ENCODE data around the gene DMD. TPM values are rescaled to one million over a fixed set of nuclear protein-coding genes. Genes with fewer than 3 reads are reported as not detected.
A peak's percentile ranks its signal among the peaks of the same experiment; 100 is the strongest.

Gene DMD
- total RNA-seq, 1 donor from 2014 or later: 22.2 TPM

GRCh38 chrX:31633349-31633748 is 1578.0 kb downstream of the DMD start:
- Histone ChIP-seq H3K27me3 (ENCODE audit: insufficient read depth, low read length) (no peaks in the 10 kb centered on the region), H3K79me2 (ENCODE audit: insufficient read depth, low read length) (no peaks in the 10 kb centered on the region), H3K4me3 (ENCODE audit: insufficient read depth, low read depth, low read length) (no peak overlapping the region), H3K36me3 (ENCODE audit: insufficient read depth, low read length) (no peaks in the 10 kb centered on the region), H3K9ac (ENCODE audit: low read length) (no peak overlapping the region), H4K20me1 (ENCODE audit: insufficient read depth, low read length) (no peaks in the 10 kb centered on the region), H3K4me2 (ENCODE audit: low read length) (no peak overlapping the region), H3K9me3 (ENCODE audit: insufficient read depth, low read depth, low read length) (no peaks in the 10 kb centered on the region), H3K27ac (ENCODE audit: low read depth, low read length) (no peak overlapping the region), H3K4me1 (ENCODE audit: insufficient read depth, low read length) (no peaks in the 10 kb centered on the region), H2AFZ (ENCODE audit: low read depth, low read length) (no peak overlapping the region)
- Mint-ChIP-seq H3K27ac (ENCODE audit: unreplicated experiment) (no peak overlapping the region), H3K4me3 (ENCODE audit: unreplicated experiment) (no peak overlapping the region), H3K9me3 (ENCODE audit: unreplicated experiment) (no peaks in the 10 kb centered on the region), H3K36me3 (ENCODE audit: low read depth, unreplicated experiment) (no peaks in the 10 kb centered on the region), H3K27me3 (ENCODE audit: low read depth, unreplicated experiment) (no peaks in the 10 kb centered on the region), H3K4me1 (ENCODE audit: low read depth, unreplicated experiment) (no peaks in the 10 kb centered on the region)
- FAIRE-seq (peak; percentile 56), DNase-seq (ENCODE audit: low read depth) (no peak)
- TF ChIP-seq EZH2 (IDR thresholded peaks at IDR 0.05; ENCODE audit: insufficient read depth, low read length) (no peak), CTCF (IDR thresholded peaks at IDR 0.05; ENCODE audit: insufficient read depth, low read depth, low read length) (no peak)

GRCh38 chrX:31629195-31629594 is 1582.2 kb downstream of the DMD start:
- no peak overlapping the region for H3K27ac Mint-ChIP-seq (ENCODE audit: unreplicated experiment)
- H3K4me3 Mint-ChIP-seq (ENCODE audit: unreplicated experiment): no peak overlapping the region
- no peaks in the 10 kb centered on the region for H3K4me1 ChIP-seq (ENCODE audit: insufficient read depth, low read length)
- no peaks in the 10 kb centered on the region for H3K4me1 Mint-ChIP-seq (ENCODE audit: low read depth, unreplicated experiment)
- H3K9me3 Mint-ChIP-seq (ENCODE audit: unreplicated experiment): no peaks in the 10 kb centered on the region
- no peak overlapping the region for H3K27ac ChIP-seq (ENCODE audit: low read depth, low read length)
- H3K9me3 ChIP-seq (ENCODE audit: insufficient read depth, low read depth, low read length): no peaks in the 10 kb centered on the region
- no peak overlapping the region for H2AFZ ChIP-seq (ENCODE audit: low read depth, low read length)
- no peak for TF ChIP-seq CTCF (IDR thresholded peaks at IDR 0.05; ENCODE audit: insufficient read depth, low read depth, low read length)
- no peak for TF ChIP-seq EZH2 (IDR thresholded peaks at IDR 0.05; ENCODE audit: insufficient read depth, low read length)
- no peak overlapping the region for H3K4me3 ChIP-seq (ENCODE audit: insufficient read depth, low read depth, low read length)
- no peaks in the 10 kb centered on the region for H3K27me3 Mint-ChIP-seq (ENCODE audit: low read depth, unreplicated experiment)
- H4K20me1 ChIP-seq (ENCODE audit: insufficient read depth, low read length): no peaks in the 10 kb centered on the region
- H3K79me2 ChIP-seq (ENCODE audit: insufficient read depth, low read length): no peaks in the 10 kb centered on the region
- H3K9ac ChIP-seq (ENCODE audit: low read length): no peak overlapping the region
- no peak for DNase-seq (ENCODE audit: low read depth)
- no peak for FAIRE-seq
- H3K36me3 Mint-ChIP-seq (ENCODE audit: low read depth, unreplicated experiment): no peaks in the 10 kb centered on the region
- no peak overlapping the region for H3K4me2 ChIP-seq (ENCODE audit: low read length)
- H3K27me3 ChIP-seq (ENCODE audit: insufficient read depth, low read length): no peaks in the 10 kb centered on the region
- no peaks in the 10 kb centered on the region for H3K36me3 ChIP-seq (ENCODE audit: insufficient read depth, low read length)

- Histone ChIP-seq H2AFZ (ENCODE audit: low read depth, low read length) (no peak overlapping the region), H4K20me1 (ENCODE audit: insufficient read depth, low read length) (no peaks in the 10 kb centered on the region), H3K27ac (ENCODE audit: low read depth, low read length) (peak overlapping the region; percentile 71), H3K79me2 (ENCODE audit: insufficient read depth, low read length) (no peaks in the 10 kb centered on the region), H3K36me3 (ENCODE audit: insufficient read depth, low read length) (no peaks in the 10 kb centered on the region), H3K9ac (ENCODE audit: low read length) (no peak overlapping the region), H3K27me3 (ENCODE audit: insufficient read depth, low read length) (no peaks in the 10 kb centered on the region), H3K9me3 (ENCODE audit: insufficient read depth, low read depth, low read length) (no peaks in the 10 kb centered on the region), H3K4me3 (ENCODE audit: insufficient read depth, low read depth, low read length) (no peak overlapping the region), H3K4me2 (ENCODE audit: low read length) (no peak overlapping the region), H3K4me1 (ENCODE audit: insufficient read depth, low read length) (peaks cover 3% of the 10 kb centered on the region)
- Mint-ChIP-seq H3K9me3 (ENCODE audit: unreplicated experiment) (no peaks in the 10 kb centered on the region), H3K27me3 (ENCODE audit: low read depth, unreplicated experiment) (no peaks in the 10 kb centered on the region), H3K4me3 (ENCODE audit: unreplicated experiment) (no peak overlapping the region), H3K27ac (ENCODE audit: unreplicated experiment) (peak overlapping the region; percentile 90), H3K36me3 (ENCODE audit: low read depth, unreplicated experiment) (no peaks in the 10 kb centered on the region), H3K4me1 (ENCODE audit: low read depth, unreplicated experiment) (peaks cover 7% of the 10 kb centered on the region)
- no peak for FAIRE-seq
- peak; percentile 79 for DNase-seq (ENCODE audit: low read depth)
- no peak for TF ChIP-seq CTCF (IDR thresholded peaks at IDR 0.05; ENCODE audit: insufficient read depth, low read depth, low read length)
- no peak for TF ChIP-seq EZH2 (IDR thresholded peaks at IDR 0.05; ENCODE audit: insufficient read depth, low read length)
Observed at GRCh38 chrX:31609130-31609529, 1602.2 kb downstream of the DMD start.

All from astrocyte (in vitro differentiated cells and primary cell).